Neural progenitor cell (in vitro differentiated cells): Measurements from ENCODE around the gene SAMD15. TPM values are rescaled to one million over a fixed set of nuclear protein-coding genes. Genes with fewer than 3 reads are reported as not detected.

Experiments used
- DNase-seq: peaks from one replicate; pipeline ENCODE4 v3.0.0-alpha.2; 2016; ENCODE audit warnings: low spot score
- H2AFZ ChIP-seq: fragments of 200-600 bp; sonication (generic); replicated peaks from 2 replicates; pipeline ENCODE4 v1.6.1; 2016; ENCODE audit warnings: antibody characterized with exemption
- H3F3A ChIP-seq: fragments of 200-600 bp; sonication (generic); 2 replicates; pipeline ENCODE4 v1.6.1; 2016; ENCODE audit warnings: antibody characterized with exemption, low read depth
- H3K27ac ChIP-seq: fragments of 200-600 bp; sonication (generic); 2 replicates; pipeline ENCODE4 v1.5.1; 2016; ENCODE audit warnings: mild to moderate bottlenecking
- H3K27me3 ChIP-seq: fragments of 200-600 bp; sonication (generic); 2 replicates; pipeline ENCODE4 v1.6.1; 2016; ENCODE audit warnings: mild to moderate bottlenecking, moderate library complexity
- H3K36me3 ChIP-seq: fragments of 200-600 bp; sonication (generic); 2 replicates; pipeline ENCODE4 v1.5.1; 2016
- H3K4me1 ChIP-seq: fragments of 200-600 bp; sonication (generic); 2 replicates; pipeline ENCODE4 v1.6.1; 2016; ENCODE audit warnings: mixed run types
- H3K4me2 ChIP-seq: fragments of 200-600 bp; sonication (generic); 2 replicates; pipeline ENCODE4 v1.6.1; 2016
- H3K4me3 ChIP-seq: fragments of 200-600 bp; sonication (generic); 2 replicates; pipeline ENCODE4 v1.5.1; 2016
- H3K79me2 ChIP-seq: fragments of 200-600 bp; sonication (generic); 2 replicates; pipeline ENCODE4 v1.6.1; 2016; ENCODE audit warnings: low read depth
- H3K9ac ChIP-seq: fragments of 200-600 bp; sonication (generic); 2 replicates; pipeline ENCODE4 v1.6.1; 2016
- H3K9me3 ChIP-seq: fragments of 200-600 bp; sonication (generic); 2 replicates; pipeline ENCODE4 v1.5.1; 2016; ENCODE audit warnings: low read depth
- H4K20me1 ChIP-seq: fragments of 200-600 bp; sonication (generic); 2 replicates; pipeline ENCODE4 v1.6.1; 2016; ENCODE audit warnings: low read depth
- H3K27ac Mint-ChIP-seq: 3 replicates; pipeline ENCODE4 v1.8.0; 2021; ENCODE audit warnings: mixed read lengths
- H3K27me3 Mint-ChIP-seq: 2 replicates; pipeline ENCODE4 v1.8.0; 2022; ENCODE audit warnings: low read depth, mild to moderate bottlenecking, inconsistent platforms, moderate library complexity, mixed read lengths; ENCODE audit not compliant: insufficient read depth
- H3K36me3 Mint-ChIP-seq: 3 replicates; pipeline ENCODE4 v1.8.0; 2021; ENCODE audit warnings: mixed read lengths
- H3K4me1 Mint-ChIP-seq: 3 replicates; pipeline ENCODE4 v1.8.0; 2021; ENCODE audit warnings: mixed read lengths
- H3K4me3 Mint-ChIP-seq: 3 replicates; pipeline ENCODE4 v1.8.0; 2021; ENCODE audit warnings: mild to moderate bottlenecking, moderate library complexity, mixed read lengths
- H3K9me3 Mint-ChIP-seq: 3 replicates; pipeline ENCODE4 v1.8.0; 2020; ENCODE audit warnings: mixed read lengths
- EZH2 ChIP-seq: fragments of 200-600 bp; sonication (generic); IDR thresholded peaks from 2 replicates; pipeline ENCODE4 v1.6.1; 2017; ENCODE audit warnings: antibody characterized with exemption, mild to moderate bottlenecking, moderate library complexity
- EZH2phosphoT487 ChIP-seq: fragments of 200-600 bp; sonication (generic); IDR thresholded peaks from 2 replicates; pipeline ENCODE4 v1.6.1; 2017; ENCODE audit warnings: antibody characterized with exemption
- total RNA-seq: library from RNA; depleted of rRNA; stranded (reverse); fragments of >200 nt; gene quantifications from 2 replicates; pipeline ENCODE4 v1.2.3, GENCODE V29; 2015; ENCODE audit warnings: low replicate concordance
- TF ChIP-seq, protein P1 (sequence below): fragments of 200-600 bp; sonication (generic); IDR thresholded peaks from 2 replicates; pipeline ENCODE4 v1.5.1; 2017; ENCODE audit warnings: antibody characterized with exemption, mild to moderate bottlenecking

Gene SAMD15
- total RNA-seq, 1 donor from 2014 or later, result 2.2 TPM

DNA sequence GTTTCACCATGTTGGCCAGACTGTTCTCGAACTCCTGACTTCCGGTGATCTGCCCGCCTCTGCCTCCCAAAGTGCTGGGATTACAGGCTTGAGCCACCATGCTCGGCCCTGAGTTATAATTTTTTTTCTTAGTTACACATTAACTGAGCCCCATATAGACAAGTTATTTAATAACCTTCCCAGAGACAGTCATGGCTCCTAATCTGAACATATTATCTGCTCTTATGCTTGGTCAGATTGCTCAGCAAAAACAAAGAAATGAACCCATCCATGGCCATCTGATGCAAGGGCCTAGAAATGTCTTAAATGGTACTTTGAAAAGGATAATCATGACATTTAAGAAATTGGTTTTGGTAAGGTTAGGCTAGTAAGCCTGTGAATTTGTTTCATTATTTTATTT lies 13.0 kb downstream of the SAMD15 start:
- H3K4me3 Mint-ChIP-seq, result no peak overlapping the region
- Histone ChIP-seq H3K4me1 (no peaks in the 10 kb centered on the region), H3K4me3 (no peak overlapping the region), H4K20me1 (no peaks in the 10 kb centered on the region), H3K36me3 (no peaks in the 10 kb centered on the region), H3K27me3 (no peaks in the 10 kb centered on the region), H3K9me3 (no peaks in the 10 kb centered on the region), H3K4me2 (no peak overlapping the region), H3K79me2 (no peaks in the 10 kb centered on the region), H3K9ac (no peak overlapping the region), H2AFZ (no peak overlapping the region), H3F3A (no peaks in the 10 kb centered on the region), H3K27ac (no peak overlapping the region)
- H3K36me3 Mint-ChIP-seq, result peaks cover 4% of the 10 kb centered on the region
- H3K9me3 Mint-ChIP-seq, result no peaks in the 10 kb centered on the region
- no peak for DNase-seq
- no peaks in the 10 kb centered on the region for H3K4me1 Mint-ChIP-seq
- H3K27me3 Mint-ChIP-seq, result no peaks in the 10 kb centered on the region
- H3K27ac Mint-ChIP-seq, result no peak overlapping the region
- TF ChIP-seq, protein P1, sequence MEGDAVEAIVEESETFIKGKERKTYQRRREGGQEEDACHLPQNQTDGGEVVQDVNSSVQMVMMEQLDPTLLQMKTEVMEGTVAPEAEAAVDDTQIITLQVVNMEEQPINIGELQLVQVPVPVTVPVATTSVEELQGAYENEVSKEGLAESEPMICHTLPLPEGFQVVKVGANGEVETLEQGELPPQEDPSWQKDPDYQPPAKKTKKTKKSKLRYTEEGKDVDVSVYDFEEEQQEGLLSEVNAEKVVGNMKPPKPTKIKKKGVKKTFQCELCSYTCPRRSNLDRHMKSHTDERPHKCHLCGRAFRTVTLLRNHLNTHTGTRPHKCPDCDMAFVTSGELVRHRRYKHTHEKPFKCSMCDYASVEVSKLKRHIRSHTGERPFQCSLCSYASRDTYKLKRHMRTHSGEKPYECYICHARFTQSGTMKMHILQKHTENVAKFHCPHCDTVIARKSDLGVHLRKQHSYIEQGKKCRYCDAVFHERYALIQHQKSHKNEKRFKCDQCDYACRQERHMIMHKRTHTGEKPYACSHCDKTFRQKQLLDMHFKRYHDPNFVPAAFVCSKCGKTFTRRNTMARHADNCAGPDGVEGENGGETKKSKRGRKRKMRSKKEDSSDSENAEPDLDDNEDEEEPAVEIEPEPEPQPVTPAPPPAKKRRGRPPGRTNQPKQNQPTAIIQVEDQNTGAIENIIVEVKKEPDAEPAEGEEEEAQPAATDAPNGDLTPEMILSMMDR, result no peak
- no peak for TF ChIP-seq EZH2
- no peak for TF ChIP-seq EZH2phosphoT487

DNA sequence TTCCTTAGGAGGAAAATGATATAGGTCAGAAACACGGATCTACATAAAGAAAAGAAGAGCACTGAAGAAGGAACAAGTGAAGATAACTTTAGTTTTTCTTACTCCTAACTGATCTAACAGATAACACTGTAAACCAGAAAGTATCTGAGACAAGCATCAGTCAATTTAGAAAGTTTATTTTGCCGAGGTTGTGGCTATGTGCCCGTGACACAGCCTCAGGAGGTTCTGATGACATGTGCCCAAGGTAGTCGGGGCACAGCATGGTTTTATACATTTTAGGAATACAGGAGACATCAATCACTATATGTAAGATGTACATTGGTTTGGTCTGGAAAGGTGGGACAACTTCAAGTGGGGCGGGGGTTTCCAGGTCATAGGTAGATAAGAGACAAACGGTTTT lies 23.0 kb downstream of the SAMD15 start:
- H3K4me1 ChIP-seq, result no peaks in the 10 kb centered on the region
- no peak overlapping the region for H3K4me2 ChIP-seq
- no peaks in the 10 kb centered on the region for H3F3A ChIP-seq
- no peak overlapping the region for H3K27ac Mint-ChIP-seq
- DNase-seq, result no peak
- no peak for TF ChIP-seq EZH2
- TF ChIP-seq, protein P1, result no peak
- no peak for TF ChIP-seq EZH2phosphoT487
- H3K9me3 ChIP-seq, result no peaks in the 10 kb centered on the region
- H3K79me2 ChIP-seq, result no peaks in the 10 kb centered on the region
- H3K36me3 ChIP-seq, result no peaks in the 10 kb centered on the region
- H3K27me3 ChIP-seq, result no peaks in the 10 kb centered on the region
- no peaks in the 10 kb centered on the region for H3K27me3 Mint-ChIP-seq
- H3K4me1 Mint-ChIP-seq, result no peaks in the 10 kb centered on the region
- H3K4me3 ChIP-seq, result no peak overlapping the region
- H3K4me3 Mint-ChIP-seq, result no peak overlapping the region
- peaks cover 4% of the 10 kb centered on the region for H3K9me3 Mint-ChIP-seq
- no peak overlapping the region for H2AFZ ChIP-seq
- H4K20me1 ChIP-seq, result no peaks in the 10 kb centered on the region
- no peak overlapping the region for H3K27ac ChIP-seq
- H3K36me3 Mint-ChIP-seq, result peaks cover 5% of the 10 kb centered on the region
- no peak overlapping the region for H3K9ac ChIP-seq

DNA sequence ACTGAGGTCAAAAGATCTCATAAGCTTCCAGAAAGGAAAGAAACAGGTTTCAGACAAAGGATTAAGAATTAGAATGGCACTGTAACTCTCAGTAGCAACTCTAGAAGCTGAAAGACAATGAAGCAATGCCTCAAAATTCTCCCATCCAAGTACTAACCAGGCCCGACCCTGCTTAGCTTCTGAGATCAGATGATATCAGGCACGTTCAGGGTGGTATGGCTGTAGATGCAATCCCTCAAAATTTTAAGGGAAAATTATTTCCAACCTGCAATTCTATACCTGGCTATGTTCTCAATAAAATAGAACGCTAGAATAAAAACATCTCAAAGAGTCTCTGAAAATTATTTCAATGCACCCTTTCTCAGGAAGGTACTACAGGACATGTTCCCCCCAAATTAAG lies 26.6 kb downstream of the SAMD15 start:
- Histone ChIP-seq H2AFZ (no peak overlapping the region), H3K27me3 (no peaks in the 10 kb centered on the region), H3K27ac (no peak overlapping the region), H3K79me2 (no peaks in the 10 kb centered on the region), H4K20me1 (no peaks in the 10 kb centered on the region), H3K4me3 (no peak overlapping the region), H3K9me3 (no peaks in the 10 kb centered on the region), H3K4me2 (no peak overlapping the region), H3K4me1 (no peaks in the 10 kb centered on the region), H3K9ac (no peak overlapping the region), H3K36me3 (no peaks in the 10 kb centered on the region), H3F3A (no peaks in the 10 kb centered on the region)
- no peaks in the 10 kb centered on the region for H3K36me3 Mint-ChIP-seq
- H3K27ac Mint-ChIP-seq, result no peak overlapping the region
- DNase-seq, result no peak
- no peak overlapping the region for H3K4me3 Mint-ChIP-seq
- H3K27me3 Mint-ChIP-seq, result peaks cover 3% of the 10 kb centered on the region
- H3K9me3 Mint-ChIP-seq, result no peaks in the 10 kb centered on the region
- TF ChIP-seq EZH2phosphoT487 (no peak), EZH2 (no peak)
- TF ChIP-seq, protein P1, result no peak
- H3K4me1 Mint-ChIP-seq, result no peaks in the 10 kb centered on the region
